K562 treated with DMSO at 1 percent for 12 hours (cell line): ENCODE measurements around the gene CTNNA3. TPM values are rescaled to one million over a fixed set of nuclear protein-coding genes. Genes with fewer than 3 reads are reported as not detected.

ENCODE experiments used
- total RNA-seq: library from RNA; unstranded; fragments of 300-600 nt; gene quantifications from 2 replicates; pipeline ENCODE4 v1.2.3, GENCODE V29; 2022; ENCODE audit not compliant: insufficient read depth

Gene CTNNA3
- not detected in 2 replicates for total RNA-seq

DNA sequence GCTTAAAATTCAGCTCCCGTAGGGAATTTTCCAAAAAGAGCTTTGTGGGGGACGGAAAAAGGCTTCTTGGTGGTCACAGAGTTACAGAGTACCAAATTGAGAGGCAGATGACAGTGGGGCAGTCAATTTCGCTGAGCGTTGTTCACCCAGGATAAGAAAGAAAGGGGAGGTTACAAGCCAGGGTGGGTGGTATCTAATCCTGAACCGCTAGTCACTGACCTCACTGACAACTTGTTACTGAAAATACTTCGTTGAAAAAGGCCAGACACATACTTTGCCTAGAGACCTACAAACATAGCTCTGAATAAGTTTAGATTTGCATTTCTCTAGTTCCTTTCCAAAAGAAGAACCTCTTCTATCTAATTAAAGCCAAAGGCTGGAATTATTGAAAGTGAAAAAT, at the start of gene CTNNA3:
TSS of gene CTNNA3 (minus strand) at position 167 of the 400 bp plus-strand sequence.

DNA sequence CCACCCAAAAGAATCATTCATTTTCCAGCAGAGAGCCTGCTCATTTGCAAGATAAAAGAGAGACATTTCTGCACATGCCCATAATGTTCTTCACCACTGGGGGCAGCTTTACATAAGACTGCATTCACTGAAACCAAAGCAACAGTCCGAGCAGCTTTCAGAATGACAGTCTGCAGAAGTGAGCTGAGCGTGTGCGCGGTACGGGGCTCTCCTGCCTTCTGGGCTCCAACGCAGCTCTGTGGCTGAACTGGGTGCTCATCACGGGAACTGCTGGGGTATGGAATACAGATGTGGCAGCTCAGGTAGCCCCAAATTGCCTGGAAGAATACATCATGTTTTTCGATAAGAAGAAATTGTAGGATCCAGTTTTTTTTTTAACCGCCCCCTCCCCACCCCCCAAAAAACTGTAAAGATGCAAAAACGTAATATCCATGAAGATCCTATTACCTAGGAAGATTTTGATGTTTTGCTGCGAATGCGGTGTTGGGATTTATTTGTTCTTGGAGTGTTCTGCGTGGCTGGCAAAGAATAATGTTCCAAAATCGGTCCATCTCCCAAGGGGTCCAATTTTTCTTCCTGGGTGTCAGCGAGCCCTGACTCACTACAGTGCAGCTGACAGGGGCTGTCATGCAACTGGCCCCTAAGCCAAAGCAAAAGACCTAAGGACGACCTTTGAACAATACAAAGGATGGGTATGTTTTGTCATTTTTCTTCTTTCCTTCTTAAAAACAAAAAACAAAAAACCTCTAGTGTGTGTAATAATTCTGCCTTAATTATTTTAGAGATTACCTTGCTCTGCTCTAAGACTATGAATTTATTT, 769.9 kb downstream of the CTNNA3 start, which contains the start of gene LRRTM3:
TSS of gene LRRTM3 (plus strand) at position 141 of the 820 bp plus-strand sequence.

Other genes with a start within 250 kb of the CTNNA3 start
- 49.1 and 51.0 TPM in 2 replicates for gene DNAJC12, start 142.0 kb upstream of the CTNNA3 start, total RNA-seq
- gene SIRT1, start 188.5 kb upstream of the CTNNA3 start, total RNA-seq, result 7.5 and 21.7 TPM in 2 replicates